HG02970 (cell line): Measurements from ENCODE around the gene TRAPPC2L.

Experiments used
- ATAC-seq: cut with Tn5 transposase; IDR thresholded peaks from one replicate; pipeline ENCODE4 v1.9.1; 2021; ENCODE audit warnings: mild to moderate bottlenecking, moderate library complexity, moderate number of reproducible peaks; ENCODE audit not compliant: unreplicated experiment, low FRiP score

TRAPPC2L gene

GRCh38 chr16:88837806-88838205 lies 19.1 kb upstream of the TRAPPC2L start:
- ATAC-seq: no peak

DNA sequence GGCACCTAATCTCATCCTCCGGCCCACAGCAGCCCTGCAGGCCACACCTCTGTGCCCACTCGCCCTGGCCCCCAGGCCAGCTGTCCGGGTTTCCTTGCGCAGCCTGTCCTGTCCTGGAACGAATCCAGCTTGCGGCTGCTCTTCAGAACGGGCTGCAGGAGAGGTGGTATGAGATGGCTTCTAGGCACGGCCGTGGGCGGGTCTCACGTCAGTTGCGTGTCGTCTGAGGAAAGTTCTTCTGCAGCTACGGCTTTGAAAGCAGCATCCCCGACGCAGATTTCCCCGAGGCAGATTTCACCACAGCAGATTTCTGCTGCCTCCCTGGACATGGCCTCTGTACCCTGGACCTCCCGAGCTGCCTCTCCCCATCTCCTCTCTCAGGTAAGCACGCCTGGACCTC lies 18.4 kb upstream of the TRAPPC2L start:
- no peak for ATAC-seq

DNA sequence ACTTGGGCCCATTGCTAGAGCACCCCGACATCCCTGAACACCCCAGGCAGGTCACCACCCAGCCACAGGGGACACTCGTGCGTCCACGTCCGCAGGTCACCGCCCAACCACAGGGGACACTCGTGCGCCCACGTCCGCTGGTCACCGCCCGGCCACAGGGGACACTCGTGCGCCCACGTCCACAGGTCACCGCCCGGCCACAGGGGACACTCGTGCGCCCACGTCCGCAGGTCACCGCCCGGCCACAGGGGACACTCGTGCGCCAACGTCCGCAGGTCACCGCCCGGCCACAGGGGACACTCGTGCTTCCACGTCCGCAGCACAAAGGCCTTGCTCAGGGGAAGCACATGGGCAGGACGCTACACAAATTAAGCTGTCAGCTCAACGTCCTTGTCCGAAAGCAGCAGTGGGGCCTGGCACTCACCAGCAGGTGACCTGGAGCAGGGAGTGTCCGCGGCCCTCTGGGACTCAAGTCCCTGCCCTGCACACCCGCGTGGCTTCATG lies 17.8 kb upstream of the TRAPPC2L start:
- no peak for ATAC-seq

GRCh38 chr16:88839745-88840599 lies 17.0 kb upstream of the TRAPPC2L start:
- ATAC-seq: no peak

DNA sequence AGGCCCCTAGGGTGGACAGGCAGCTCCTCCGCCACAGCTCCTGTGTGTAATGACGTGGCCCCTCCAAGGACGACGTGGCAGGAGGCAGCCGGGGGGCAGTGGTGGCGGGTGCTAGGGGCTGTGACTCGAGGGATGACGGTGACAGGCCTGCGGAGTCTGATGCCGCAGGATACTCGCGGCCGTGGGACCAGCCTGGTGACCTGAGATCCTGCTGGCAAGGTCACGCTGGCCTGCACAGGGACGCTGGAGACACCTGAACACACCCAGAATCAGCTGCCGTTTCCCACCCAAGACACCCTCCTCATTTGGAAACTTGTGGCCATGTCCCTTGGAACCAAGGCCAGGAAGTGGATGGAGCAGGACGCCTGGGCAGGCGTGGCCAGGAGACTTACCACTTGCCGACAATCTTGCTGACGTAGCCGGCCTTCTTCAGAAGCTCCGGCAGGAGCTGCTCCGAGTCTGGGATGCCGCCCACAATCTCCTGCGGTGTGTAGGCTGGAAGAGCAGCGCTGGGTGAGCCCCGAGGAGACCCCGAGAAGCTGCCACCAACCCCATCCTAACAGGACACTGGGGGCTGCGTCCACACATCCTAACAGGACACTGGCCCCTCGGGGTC lies 16.2 kb upstream of the TRAPPC2L start:
- no peak for ATAC-seq

- no peak for ATAC-seq
Observed at GRCh38 chr16:88841521-88842307, 15.2 kb upstream of the TRAPPC2L start.

GRCh38 chr16:88842308-88842756 lies 14.6 kb upstream of the TRAPPC2L start:
- ATAC-seq: no peak

DNA sequence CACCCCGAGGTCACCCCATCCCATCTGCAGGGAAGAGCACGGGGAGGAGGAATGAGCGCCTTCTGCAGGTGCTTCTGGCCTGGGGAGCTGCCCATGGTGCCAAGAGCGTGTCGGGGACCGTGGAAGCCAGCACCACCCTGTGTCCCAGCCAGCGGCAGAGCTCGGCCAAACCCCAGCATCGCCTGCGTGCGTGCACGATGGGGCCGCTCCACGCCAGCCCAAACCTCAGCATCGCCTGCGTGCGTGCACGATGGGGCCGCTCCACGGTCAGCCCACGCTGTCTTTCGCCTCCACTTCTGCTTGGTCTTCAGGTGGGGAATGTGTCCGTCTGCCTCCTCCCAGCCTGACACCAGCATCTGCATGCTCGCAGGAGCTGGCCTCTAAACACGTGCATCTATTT lies 14.1 kb upstream of the TRAPPC2L start:
- no peak for ATAC-seq

DNA sequence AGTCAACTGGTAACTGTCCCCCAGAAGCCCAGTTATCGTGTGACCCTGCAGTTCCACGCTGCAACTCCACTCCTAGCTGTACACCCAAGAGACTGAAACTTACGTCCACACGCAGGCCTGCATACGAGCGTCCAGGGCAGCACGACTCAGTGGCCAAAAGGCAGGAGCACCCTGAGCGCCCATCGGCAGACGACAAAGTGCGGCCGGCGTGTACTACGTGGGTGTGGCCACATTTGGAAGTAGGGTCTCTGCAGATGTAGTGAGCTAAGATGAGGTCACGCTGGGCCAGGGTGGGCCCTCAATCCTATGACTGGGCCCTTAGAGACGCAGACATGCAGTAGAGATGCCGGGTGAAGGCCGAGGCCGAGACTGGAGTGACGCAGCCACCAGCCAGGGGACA lies 13.7 kb upstream of the TRAPPC2L start:
- no peak for ATAC-seq

DNA sequence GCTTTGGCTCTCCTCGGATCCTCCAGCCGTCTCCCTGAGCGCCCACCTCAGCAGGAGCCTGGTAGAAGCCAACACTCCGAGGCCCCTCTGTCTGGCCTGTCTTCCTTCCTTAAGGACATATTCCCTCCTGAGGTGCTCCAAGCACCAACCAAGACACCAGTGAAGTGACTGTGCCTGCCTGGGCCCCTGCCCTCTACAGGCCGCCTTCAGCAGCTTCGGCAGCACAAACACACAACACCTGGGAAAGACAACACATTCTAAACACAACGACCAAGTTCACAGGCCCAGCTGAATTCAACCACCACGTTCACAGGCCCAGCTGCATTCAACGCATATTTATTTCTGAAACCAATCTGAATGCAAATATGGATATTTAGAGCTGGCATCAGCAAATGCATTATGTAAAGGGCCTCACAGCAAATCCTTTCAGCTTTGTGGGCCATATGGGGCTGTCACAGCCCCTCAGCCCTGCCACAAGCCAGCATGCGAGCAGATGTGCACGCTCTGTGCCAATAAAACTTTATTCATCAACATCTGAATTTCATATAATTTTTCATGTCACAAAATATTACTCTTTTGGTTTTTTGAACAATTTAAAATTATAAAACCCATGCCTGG lies 12.4 kb upstream of the TRAPPC2L start:
- no peak for ATAC-seq

GRCh38 chr16:88846088-88846487 lies 10.8 kb upstream of the TRAPPC2L start:
- no peak for ATAC-seq

DNA sequence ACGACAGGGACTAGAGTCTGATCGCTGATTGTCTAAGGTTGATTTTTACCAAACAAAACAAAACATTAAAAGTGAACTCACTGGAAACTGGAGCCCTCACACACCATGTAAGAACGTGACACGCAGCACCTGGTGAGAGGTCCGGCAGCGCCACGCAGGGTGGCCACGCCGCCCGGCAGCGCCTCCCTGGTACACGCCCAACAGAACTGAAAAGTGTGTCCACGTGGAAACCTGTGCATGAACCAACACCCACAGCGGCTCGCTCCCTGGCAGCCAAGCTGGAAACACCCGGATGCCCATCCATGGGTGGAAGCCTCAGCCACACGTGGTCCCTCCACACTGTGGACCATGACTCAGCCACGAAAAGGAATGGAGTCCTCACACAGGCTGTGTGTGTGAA lies 9.3 kb upstream of the TRAPPC2L start:
- no peak for ATAC-seq

- ATAC-seq: no peak
Observed at GRCh38 chr16:88848557-88848956, 8.4 kb upstream of the TRAPPC2L start.

DNA sequence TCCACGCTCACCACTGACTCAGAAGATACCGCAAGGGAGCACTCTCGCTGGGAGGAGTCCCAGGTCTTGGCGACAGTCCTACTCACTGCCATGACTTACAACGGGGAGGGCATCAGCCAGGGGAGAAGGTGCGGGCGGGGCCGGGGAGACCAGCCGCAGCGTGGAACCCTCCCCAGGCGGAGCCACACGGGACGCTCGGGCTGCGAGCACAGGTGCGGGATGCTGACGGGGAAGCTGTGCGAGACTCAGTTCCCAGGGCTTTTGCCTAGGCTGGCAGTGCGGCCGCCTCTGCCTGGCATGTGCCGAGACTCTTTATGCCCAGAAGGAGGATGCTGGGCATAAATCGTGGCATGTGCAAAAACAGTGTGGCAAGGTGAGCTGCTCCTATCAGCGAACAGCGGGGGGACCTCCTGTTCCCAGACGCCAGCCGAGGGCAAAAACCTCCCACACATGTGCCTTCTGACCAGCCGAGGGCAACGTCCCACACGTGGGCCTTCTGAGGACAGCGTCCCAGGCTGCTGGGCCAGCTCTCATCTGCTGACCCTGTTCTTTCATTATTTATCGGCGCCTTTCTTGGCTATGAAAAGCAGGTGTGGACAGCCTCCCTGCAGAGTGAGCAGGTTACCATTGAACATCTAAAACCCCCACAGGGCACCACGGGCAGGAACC lies 6.3 kb upstream of the TRAPPC2L start:
- no peak for ATAC-seq

DNA sequence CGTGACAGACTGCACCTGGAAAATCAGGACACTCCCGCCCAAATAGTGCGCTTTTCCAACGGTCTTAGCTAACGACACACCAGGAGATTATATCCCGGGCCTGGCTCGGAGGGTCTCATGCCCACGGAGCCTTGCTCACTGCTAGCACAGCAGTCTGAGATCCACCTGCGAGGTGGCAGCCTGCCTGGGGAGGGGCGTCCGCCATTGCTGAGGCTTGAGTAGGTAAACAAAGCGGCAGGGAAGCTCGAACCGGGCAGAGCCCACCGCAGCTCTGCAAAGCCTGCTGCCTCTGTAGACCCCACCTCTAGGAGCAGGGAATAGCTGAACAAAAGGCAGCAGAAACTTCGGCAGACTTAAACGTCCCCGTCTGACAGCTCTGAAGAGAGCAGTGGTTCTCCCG lies 5.3 kb upstream of the TRAPPC2L start:
- no peak for ATAC-seq

DNA sequence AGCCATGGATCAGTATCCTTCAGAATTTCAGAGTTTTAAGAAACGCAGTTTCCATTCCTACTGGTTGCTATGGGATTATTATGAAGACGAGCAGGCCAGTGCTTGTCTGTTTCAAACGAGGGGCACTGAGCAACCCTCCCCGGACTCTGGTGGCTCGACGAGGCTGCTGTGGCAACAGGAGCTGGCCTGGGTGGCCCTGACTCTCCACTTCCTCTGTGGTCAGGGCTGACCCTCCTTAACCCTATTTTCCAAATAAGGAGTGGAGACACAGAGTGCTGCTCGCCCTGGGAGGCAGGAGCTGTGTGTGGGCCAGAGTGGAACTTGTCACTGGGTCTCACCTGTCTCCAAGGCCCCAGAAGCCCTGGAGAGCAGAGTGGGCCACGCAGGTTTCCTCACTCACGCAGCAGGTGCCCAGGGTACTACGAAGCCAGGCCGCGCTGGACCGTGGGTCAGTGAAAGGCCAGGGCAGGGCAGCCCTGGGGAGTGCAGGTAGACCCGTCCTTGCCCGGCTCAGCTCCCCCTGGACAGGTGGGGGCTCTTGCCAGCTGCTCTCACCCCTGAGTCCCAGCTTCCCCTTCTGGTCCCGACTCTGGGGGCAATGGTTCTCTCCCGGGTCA lies 3.5 kb upstream of the TRAPPC2L start:
- no peak for ATAC-seq

- no peak for ATAC-seq
Observed at GRCh38 chr16:88854306-88855111, 2.4 kb upstream of the TRAPPC2L start.

DNA sequence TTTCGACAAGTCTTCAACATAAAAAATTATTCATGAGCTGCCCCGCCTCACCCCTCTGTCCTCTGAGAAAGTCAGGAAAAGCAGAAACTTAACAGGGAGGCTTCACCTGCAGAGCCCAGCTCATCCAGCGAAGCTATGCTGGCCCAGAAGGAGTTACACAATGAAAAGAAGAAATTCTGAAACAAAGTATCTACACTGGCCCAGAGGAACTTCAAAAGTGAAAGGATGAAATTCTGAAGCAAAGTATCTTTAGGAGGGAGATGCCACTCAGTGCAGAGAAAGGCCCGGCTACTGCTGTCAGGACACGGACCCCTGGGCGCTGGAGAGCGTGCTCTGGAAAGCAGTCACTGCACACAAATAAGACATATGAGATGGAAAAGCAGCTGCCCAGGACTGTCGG lies 1.8 kb upstream of the TRAPPC2L start:
- no peak for ATAC-seq

- ATAC-seq: no peak
Observed at GRCh38 chr16:88855736-88856121, 1.2 kb upstream of the TRAPPC2L start.
